Measurements from ENCODE around the gene C5. TPM values are rescaled to one million over a fixed set of nuclear protein-coding genes. Genes with fewer than 3 reads are reported as not detected.
A peak's percentile ranks its signal among the peaks of the same experiment; 100 is the strongest.

Gene C5
- total RNA-seq, 2 experiments from 2014 or later, result 3.8 to 7.9 TPM

- BruUV-seq (replicated peaks), result TSS peak; percentile 57
- intact Hi-C loops (cut with micrococcal nuclease; ENCODE audit: unreplicated experiment), result loop anchor here (1.0 to 10.0 kb wide), 3 partner anchors 37 to 1015 kb away; no protein-coding TSS in a partner anchor
- peak overlapping the region; percentile 11; the same call in 1 of the 2 replicates for H2AFZ ChIP-seq (ENCODE audit: low read length)
These were observed 120.8 kb downstream of the C5 start for GRCh38 chr9:120929229-120929791.

GRCh38 chr9:120928483-120929228, 121.4 kb downstream of the C5 start:
- Histone ChIP-seq H3K9me2 (ENCODE audit: insufficient read depth, low read length) (no peaks in the 10 kb centered on the region), H2AFZ (ENCODE audit: low read length) (no peak overlapping the region; the same call in 1 of the 2 replicates), H3K4me2 (ENCODE audit: low read length) (peak overlapping the region; percentile 95), H3K4me1 (ENCODE audit: insufficient read depth, low read length, poor library complexity, severe bottlenecking) (peaks cover 97% of the 10 kb centered on the region), H3K4me3 (ENCODE audit: low read depth, low read length, poor library complexity, severe bottlenecking) (peak overlapping the region; percentile 74), H3K36me3 (ENCODE audit: insufficient read depth, low read length) (peaks cover 11% of the 10 kb centered on the region), H3K9me3 (ENCODE audit: low read length) (no peaks in the 10 kb centered on the region), H3K79me2 (ENCODE audit: insufficient read depth, low read depth, low read length) (peaks cover 13% of the 10 kb centered on the region; the same call in 1 of the 2 replicates), H3K27ac (ENCODE audit: low read depth, low read length, poor library complexity, severe bottlenecking) (peak overlapping the region; percentile 96), H4K20me1 (ENCODE audit: insufficient read depth, low read length) (no peaks in the 10 kb centered on the region)
- POLR2A ChIA-PET, result interaction anchor here (1.0 to 21.2 kb wide), 12 partner anchors 8 to 146 kb away, joined by 3 to 372 read pairs (median 6); partner anchors contain the start of gene CNTRL
- TF ChIP-seq CTCF (conservative IDR thresholded peaks at IDR 0.05; ENCODE audit: low read length) (no peak), EZH2phosphoT487 (IDR thresholded peaks at IDR 0.05; ENCODE audit: borderline replicate concordance, low read depth, low read length) (no peak)
- BruUV-seq (replicated peaks), result no TSS peak
- DNase-seq (ENCODE audit: low spot score), result peak; percentile 87
- CTCF ChIA-PET (ENCODE audit: unreplicated experiment), result interaction anchor here (0.6 to 1.3 kb wide), 2 partner anchors 12 to 22 kb away, joined by 3 read pairs; no protein-coding TSS in a partner anchor
- intact Hi-C loops (cut with micrococcal nuclease; ENCODE audit: unreplicated experiment), result loop anchor here (1.0 to 10.0 kb wide), 3 partner anchors 36 to 1016 kb away; no protein-coding TSS in a partner anchor

More at GRCh38 chr9:120929229-120929791, 120.8 kb downstream of the C5 start:
- peaks cover 7% of the 10 kb centered on the region for H3K36me3 ChIP-seq (ENCODE audit: insufficient read depth, low read length)
- no peaks in the 10 kb centered on the region for H4K20me1 ChIP-seq (ENCODE audit: insufficient read depth, low read length)
- H3K4me1 ChIP-seq (ENCODE audit: insufficient read depth, low read length, poor library complexity, severe bottlenecking), result peaks cover 98% of the 10 kb centered on the region
- POLR2A ChIA-PET, result interaction anchor here (0.8 to 21.2 kb wide), 13 partner anchors 9 to 145 kb away, joined by 3 to 372 read pairs (median 6); partner anchors contain the start of gene CNTRL
- no peaks in the 10 kb centered on the region for H3K9me3 ChIP-seq (ENCODE audit: low read length)
- CTCF ChIA-PET (ENCODE audit: unreplicated experiment), result interaction anchor here (0.6 to 1.3 kb wide), 2 partner anchors 13 to 23 kb away, joined by 3 read pairs; no protein-coding TSS in a partner anchor
- H3K4me2 ChIP-seq (ENCODE audit: low read length), result peak overlapping the region; percentile 95
- no peaks in the 10 kb centered on the region for H3K9me2 ChIP-seq (ENCODE audit: insufficient read depth, low read length)
- no peak for DNase-seq (ENCODE audit: low spot score)
- H3K27ac ChIP-seq (ENCODE audit: low read depth, low read length, poor library complexity, severe bottlenecking), result peak overlapping the region; percentile 96
- H3K4me3 ChIP-seq (ENCODE audit: low read depth, low read length, poor library complexity, severe bottlenecking), result peak overlapping the region; percentile 74
- TF ChIP-seq CTCF (conservative IDR thresholded peaks at IDR 0.05; ENCODE audit: low read length) (peak; percentile 52; the same call in 1 of the 2 replicates), EZH2phosphoT487 (IDR thresholded peaks at IDR 0.05; ENCODE audit: borderline replicate concordance, low read depth, low read length) (no peak)
- H3K79me2 ChIP-seq (ENCODE audit: insufficient read depth, low read depth, low read length), result peaks cover 13% of the 10 kb centered on the region; the same call in 1 of the 2 replicates
